Gastrocnemius medialis (tissue), 4 donors: ENCODE measurements around the gene DPM3.

ENCODE experiments used
- CTCF ChIP-seq, 5 experiments: fragments of 450-650 bp in 3 of 5; fragments of 200-600 bp in 2 of 5; sonication (generic) in 2 of 5; IDR thresholded peaks in 4 of 5; conservative IDR thresholded peaks in 1 of 5; 1 replicate in 4 of 5; 2 replicates in 1 of 5; pipeline ENCODE4 v1.5.1; 2016 to 2019; ENCODE audit warnings: antibody characterized with exemption in 5 of 5, mild to moderate bottlenecking in 3 of 5, moderate library complexity in 3 of 5
- POLR2A ChIP-seq, 2 donors: fragments of 450-650 bp; IDR thresholded peaks; one replicate each; pipeline ENCODE4 v1.6.1; 2017; ENCODE audit warnings: antibody characterized with exemption in 2 of 2, mild to moderate bottlenecking in 2 of 2, moderate library complexity in 2 of 2

- TF ChIP-seq CTCF (IDR thresholded peaks at IDR 0.05 in 4 of 5, conservative IDR thresholded peaks at IDR 0.05 in 1 of 5) (peak; percentile 71 to 94 (median 93)), POLR2A (IDR thresholded peaks at IDR 0.05) (peak in 1 of 2 donors; percentile 53)
Observed at GRCh38 chr1:155172732-155173477, 32.6 kb upstream of the DPM3 start, which contains the start of gene KRTCAP2.
